GM18526 (cell line): Measurements from ENCODE around the gene CTNNA2.

Experiments
- POLR2A ChIP-seq: IDR thresholded peaks from 3 replicates; pipeline ENCODE4 v1.6.1; 2011; ENCODE audit not compliant: insufficient read length; ENCODE audit errors: extremely low read depth

Gene CTNNA2

GRCh38 chr2:79887747-79888374 lies 375.0 kb downstream of the CTNNA2 start:
- no peak for TF ChIP-seq POLR2A

- no peak for TF ChIP-seq POLR2A
Observed at GRCh38 chr2:79892123-79892522, 379.3 kb downstream of the CTNNA2 start.

- TF ChIP-seq POLR2A: no peak
Observed at GRCh38 chr2:79899196-79899595, 386.3 kb downstream of the CTNNA2 start.

GRCh38 chr2:79901161-79901560 lies 388.3 kb downstream of the CTNNA2 start:
- no peak for TF ChIP-seq POLR2A

GRCh38 chr2:79903222-79904000 lies 390.6 kb downstream of the CTNNA2 start:
- no peak for TF ChIP-seq POLR2A

- TF ChIP-seq POLR2A: no peak
Observed at GRCh38 chr2:79906139-79906890, 393.5 kb downstream of the CTNNA2 start.

GRCh38 chr2:79909521-79909920 lies 396.7 kb downstream of the CTNNA2 start:
- TF ChIP-seq POLR2A: no peak

GRCh38 chr2:79910643-79911042 lies 397.8 kb downstream of the CTNNA2 start:
- no peak for TF ChIP-seq POLR2A

GRCh38 chr2:79915455-79915854 lies 402.6 kb downstream of the CTNNA2 start:
- no peak for TF ChIP-seq POLR2A

- TF ChIP-seq POLR2A: no peak
Observed at GRCh38 chr2:79916285-79916684, 403.4 kb downstream of the CTNNA2 start.

GRCh38 chr2:79920512-79921076 lies 407.7 kb downstream of the CTNNA2 start:
- TF ChIP-seq POLR2A: no peak

GRCh38 chr2:79929624-79930023 lies 416.8 kb downstream of the CTNNA2 start:
- TF ChIP-seq POLR2A: no peak

- TF ChIP-seq POLR2A: no peak
Observed at GRCh38 chr2:79935046-79935732, 422.3 kb downstream of the CTNNA2 start.

- no peak for TF ChIP-seq POLR2A
Observed at GRCh38 chr2:79935771-79936657, 423.2 kb downstream of the CTNNA2 start.
